Left lung (tissue), 10 donors: ENCODE data around the gene STK11. TPM values are rescaled to one million over a fixed set of nuclear protein-coding genes. Genes with fewer than 3 reads are reported as not detected.

Source experiments
- ATAC-seq: fragments of 200-7000 bp; cut with Tn5 transposase; one replicate; pipeline ENCODE4 v1.9.1; 2020; ENCODE audit warnings: moderate library complexity
- DNase-seq, 4 donors: peaks; one replicate each; pipeline ENCODE4 v3.0.0-alpha.2; 2013 to 2020
- H3K27ac ChIP-seq, 2 donors: fragments of 200-600 bp; sonication (generic) in 1 of 2; one replicate each; pipeline versions ENCODE4 v1.5.0 to v1.8.0; 2020 to 2021
- H3K27me3 ChIP-seq, 2 donors: fragments of 200-600 bp; sonication (generic) in 1 of 2; one replicate each; pipeline versions ENCODE4 v1.5.0 to v1.8.0; 2020 to 2021
- H3K36me3 ChIP-seq, 2 donors: fragments of 200-600 bp; sonication (generic) in 1 of 2; one replicate each; pipeline versions ENCODE4 v1.5.0 to v1.8.0; 2020 to 2021
- H3K4me1 ChIP-seq, 2 donors: fragments of 200-600 bp; one replicate each; pipeline ENCODE4 v1.8.0; 2021
- H3K4me3 ChIP-seq, 2 donors: fragments of 200-600 bp; sonication (generic) in 1 of 2; one replicate each; pipeline versions ENCODE4 v1.5.0 to v1.8.0; 2020 to 2021; ENCODE audit warnings: mild to moderate bottlenecking in 1 of 2
- H3K9me3 ChIP-seq, 2 donors: fragments of 200-600 bp; sonication (generic) in 1 of 2; one replicate each; pipeline versions ENCODE4 v1.5.0 to v1.8.0; 2020 to 2021
- intact Hi-C, 2 donors: fragments of 100-400 bp; cut with DNase I; formaldehyde crosslinking; loops; one replicate each; pipeline versions ENCODE4 v1.11.2 to v1.14.2; 2022
- polyA plus RNA-seq, 6 donors: library from polyadenylated mRNA; unstranded; fragments of 120-200 nt; gene quantifications; one replicate each; pipeline ENCODE4 v1.2.1, GENCODE V29; 2013; ENCODE audit not compliant: insufficient read length in 6 of 6
- total RNA-seq, 2 donors: library from RNA; stranded (reverse); fragmentation: NEBNext Ultra II Directional; extraction: Animal tissue kit (Norgen Biotek cat#: 25700); gene quantifications; one replicate each; pipeline ENCODE4 v1.2.1, GENCODE V29; 2021
- TF ChIP-seq, protein P1 (sequence below), 2 donors: fragments of 200-600 bp; sonication (generic) in 1 of 2; IDR thresholded peaks; one replicate each; pipeline versions ENCODE4 v1.5.0 to v1.8.0; 2021; ENCODE audit warnings: antibody characterized with exemption in 2 of 2
- donor health status: DM: no; HTN: yes; CAD: no.
- donor health status: DM: no; HTN: no; CAD: no.

Gene STK11
- total and polyA plus RNA-seq, 8 donors, result 42.6 to 58.4 (median 51.1) TPM

DNA sequence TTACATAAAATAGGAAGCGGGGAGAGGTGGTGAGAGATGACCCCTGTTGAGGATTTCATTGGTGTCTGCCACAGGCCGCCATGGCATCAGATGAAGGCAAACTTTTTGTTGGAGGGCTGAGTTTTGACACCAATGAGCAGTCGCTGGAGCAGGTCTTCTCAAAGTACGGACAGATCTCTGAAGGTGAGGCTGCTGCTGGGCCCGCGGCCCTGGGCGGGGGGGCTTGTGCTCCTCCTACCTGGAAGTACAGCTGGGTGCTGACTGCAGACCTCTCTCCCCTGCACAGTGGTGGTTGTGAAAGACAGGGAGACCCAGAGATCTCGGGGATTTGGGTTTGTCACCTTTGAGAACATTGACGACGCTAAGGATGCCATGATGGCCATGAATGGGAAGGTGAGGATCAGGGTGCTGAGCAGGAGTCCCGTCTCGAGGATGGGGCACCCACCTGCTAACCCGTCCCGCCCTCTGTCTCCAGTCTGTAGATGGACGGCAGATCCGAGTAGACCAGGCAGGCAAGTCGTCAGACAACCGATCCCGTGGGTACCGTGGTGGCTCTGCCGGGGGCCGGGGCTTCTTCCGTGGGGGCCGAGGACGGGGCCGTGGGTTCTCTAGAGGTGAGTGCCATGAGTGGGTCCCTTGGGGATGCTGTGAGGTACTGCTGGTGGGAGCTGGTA, 65.4 kb downstream of the STK11 start:
- no peak for DNase-seq
- TF ChIP-seq, protein P1, sequence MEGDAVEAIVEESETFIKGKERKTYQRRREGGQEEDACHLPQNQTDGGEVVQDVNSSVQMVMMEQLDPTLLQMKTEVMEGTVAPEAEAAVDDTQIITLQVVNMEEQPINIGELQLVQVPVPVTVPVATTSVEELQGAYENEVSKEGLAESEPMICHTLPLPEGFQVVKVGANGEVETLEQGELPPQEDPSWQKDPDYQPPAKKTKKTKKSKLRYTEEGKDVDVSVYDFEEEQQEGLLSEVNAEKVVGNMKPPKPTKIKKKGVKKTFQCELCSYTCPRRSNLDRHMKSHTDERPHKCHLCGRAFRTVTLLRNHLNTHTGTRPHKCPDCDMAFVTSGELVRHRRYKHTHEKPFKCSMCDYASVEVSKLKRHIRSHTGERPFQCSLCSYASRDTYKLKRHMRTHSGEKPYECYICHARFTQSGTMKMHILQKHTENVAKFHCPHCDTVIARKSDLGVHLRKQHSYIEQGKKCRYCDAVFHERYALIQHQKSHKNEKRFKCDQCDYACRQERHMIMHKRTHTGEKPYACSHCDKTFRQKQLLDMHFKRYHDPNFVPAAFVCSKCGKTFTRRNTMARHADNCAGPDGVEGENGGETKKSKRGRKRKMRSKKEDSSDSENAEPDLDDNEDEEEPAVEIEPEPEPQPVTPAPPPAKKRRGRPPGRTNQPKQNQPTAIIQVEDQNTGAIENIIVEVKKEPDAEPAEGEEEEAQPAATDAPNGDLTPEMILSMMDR (IDR thresholded peaks at IDR 0.05), result no peak
- Histone ChIP-seq H3K36me3 (peaks cover 4 to 47% of the 10 kb centered on the region in 2 donors), H3K9me3 (no peaks in the 10 kb centered on the region), H3K4me3 (peak overlapping the region in 1 of 2 donors; percentile 84), H3K4me1 (peaks cover 62 to 86% of the 10 kb centered on the region in 2 donors), H3K27me3 (no peaks in the 10 kb centered on the region), H3K27ac (peak overlapping the region; percentile 99)
- intact Hi-C loops, result no loop called here
- no peak for ATAC-seq

DNA sequence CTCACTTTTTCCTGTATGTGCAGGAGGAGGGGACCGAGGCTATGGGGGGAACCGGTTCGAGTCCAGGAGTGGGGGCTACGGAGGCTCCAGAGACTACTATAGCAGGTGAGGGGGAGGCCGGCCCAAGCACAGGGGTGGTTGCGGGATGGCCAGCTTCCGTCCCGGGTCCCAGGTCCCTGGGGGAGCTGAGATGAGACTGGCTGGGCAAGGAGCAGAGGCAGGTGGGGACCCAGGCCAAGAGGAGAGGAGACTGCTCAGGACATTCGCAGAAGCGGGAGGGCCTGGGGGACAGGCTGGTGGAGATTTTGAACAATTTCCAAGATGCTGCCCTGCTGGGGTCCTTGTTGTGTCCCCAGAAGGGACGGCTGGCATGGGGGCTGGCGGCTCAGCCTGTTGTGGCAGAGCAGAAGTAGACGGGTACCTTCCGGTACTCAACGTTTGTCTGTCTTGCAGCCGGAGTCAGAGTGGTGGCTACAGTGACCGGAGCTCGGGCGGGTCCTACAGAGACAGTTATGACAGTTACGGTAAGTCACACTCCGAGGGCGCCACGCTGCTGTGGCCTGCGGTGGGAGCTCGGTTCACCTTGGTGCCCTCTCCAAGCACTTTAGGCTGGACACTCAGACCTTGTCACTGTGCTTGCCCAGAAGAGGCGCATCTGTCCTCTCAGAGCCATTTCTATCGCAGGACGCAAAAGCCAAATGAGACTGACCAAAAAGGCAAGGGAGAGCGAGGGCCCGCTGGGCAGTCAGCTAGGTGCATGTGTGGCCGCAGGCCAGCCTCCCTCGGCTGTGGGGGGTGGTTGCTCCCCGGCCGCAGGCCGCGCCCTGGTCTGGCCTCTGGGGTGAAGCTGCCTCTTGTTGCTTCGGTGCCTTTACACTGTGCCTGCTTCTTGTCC, 66.2 kb downstream of the STK11 start:
- Histone ChIP-seq H3K27ac (peak overlapping the region in 1 of 2 donors; percentile 99), H3K27me3 (no peaks in the 10 kb centered on the region), H3K4me1 (peaks cover 56 to 86% of the 10 kb centered on the region in 2 donors), H3K36me3 (peaks cover 4 to 47% of the 10 kb centered on the region in 2 donors), H3K4me3 (peak overlapping the region in 1 of 2 donors; percentile 84), H3K9me3 (no peaks in the 10 kb centered on the region)
- DNase-seq (no peak), ATAC-seq (no peak)
- TF ChIP-seq, protein P1 (IDR thresholded peaks at IDR 0.05), result no peak
- intact Hi-C loops, result no loop called here

DNA sequence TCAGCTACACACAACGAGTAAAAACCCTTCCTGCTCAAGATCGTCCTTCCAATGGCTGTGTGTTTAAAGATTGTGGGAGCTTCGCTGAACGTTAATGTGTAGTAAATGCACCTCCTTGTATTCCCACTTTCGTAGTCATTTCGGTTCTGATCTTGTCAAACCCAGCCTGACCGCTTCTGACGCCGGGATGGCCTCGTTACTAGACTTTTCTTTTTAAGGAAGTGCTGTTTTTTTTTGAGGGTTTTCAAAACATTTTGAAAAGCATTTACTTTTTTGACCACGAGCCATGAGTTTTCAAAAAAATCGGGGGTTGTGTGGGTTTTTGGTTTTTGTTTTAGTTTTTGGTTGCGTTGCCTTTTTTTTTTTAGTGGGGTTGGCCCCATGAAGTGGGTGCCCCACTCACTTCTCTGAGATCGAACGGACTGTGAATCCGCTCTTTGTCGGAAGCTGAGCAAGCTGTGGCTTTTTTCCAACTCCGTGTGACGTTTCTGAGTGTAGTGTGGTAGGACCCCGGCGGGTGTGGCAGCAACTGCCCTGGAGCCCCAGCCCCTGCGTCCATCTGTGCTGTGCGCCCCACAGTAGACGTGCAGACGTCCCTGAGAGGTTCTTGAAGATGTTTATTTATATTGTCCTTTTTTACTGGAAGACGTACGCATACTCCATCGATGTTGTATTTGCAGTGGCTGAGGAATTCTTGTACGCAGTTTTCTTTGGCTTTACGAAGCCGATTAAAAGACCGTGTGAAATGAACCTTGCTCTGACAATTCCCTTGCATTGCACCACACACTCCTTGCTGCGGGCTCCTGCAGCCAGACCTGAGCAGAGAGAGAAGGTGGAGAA, 67.1 kb downstream of the STK11 start:
- H3K9me3 ChIP-seq, result no peaks in the 10 kb centered on the region
- peaks cover 49 to 82% of the 10 kb centered on the region in 2 donors for H3K4me1 ChIP-seq
- H3K4me3 ChIP-seq, result peak overlapping the region in 1 of 2 donors; percentile 84
- intact Hi-C loops, result no loop called here
- H3K27ac ChIP-seq, result peak overlapping the region in 1 of 2 donors; percentile 99
- TF ChIP-seq, protein P1 (IDR thresholded peaks at IDR 0.05), result no peak
- H3K27me3 ChIP-seq, result no peaks in the 10 kb centered on the region
- H3K36me3 ChIP-seq, result peaks cover 4 to 55% of the 10 kb centered on the region in 2 donors
- DNase-seq (no peak), ATAC-seq (no peak)

DNA sequence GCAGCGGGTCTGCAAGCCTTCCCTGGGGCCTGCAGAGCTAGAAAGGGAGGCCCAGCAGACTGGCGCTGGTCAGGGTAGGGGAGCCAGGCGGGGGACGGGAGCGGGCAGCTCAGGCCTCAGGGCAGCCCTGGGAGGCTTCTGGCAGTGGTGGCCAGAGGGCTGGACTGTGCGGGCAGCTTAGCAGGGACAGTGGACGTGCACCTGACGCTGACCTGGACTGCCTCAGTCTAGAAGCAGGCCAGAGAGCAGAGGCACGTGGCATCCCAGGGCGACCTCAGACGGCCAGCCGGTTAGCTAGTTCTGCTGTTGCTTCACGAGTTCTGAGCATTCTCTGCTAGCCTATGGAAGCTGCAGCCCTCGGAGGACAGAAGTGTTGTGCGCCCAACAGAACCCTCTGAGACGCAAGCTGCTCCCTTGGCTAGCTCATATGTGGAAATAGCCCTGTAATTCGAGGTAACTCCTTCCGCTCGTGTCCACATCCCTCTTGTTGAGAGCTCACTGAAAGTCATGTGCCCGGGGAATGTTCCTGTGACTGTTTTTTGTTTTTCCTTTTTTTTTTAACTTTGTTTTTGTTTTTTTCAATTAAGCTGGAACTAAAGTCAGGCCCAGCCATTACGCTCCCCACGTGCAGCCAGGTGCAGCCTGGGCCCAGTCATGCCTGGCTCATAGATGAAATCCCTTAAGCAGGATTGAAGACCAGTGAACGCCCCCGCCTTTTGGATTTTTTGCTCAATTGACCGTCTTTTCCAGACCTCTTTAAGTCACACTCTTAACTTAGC, 67.9 kb downstream of the STK11 start:
- Histone ChIP-seq H3K27me3 (no peaks in the 10 kb centered on the region), H3K9me3 (no peaks in the 10 kb centered on the region), H3K4me3 (no peak overlapping the region), H3K4me1 (peaks cover 47 to 74% of the 10 kb centered on the region in 2 donors), H3K27ac (peak overlapping the region in 1 of 2 donors; percentile 99), H3K36me3 (peaks cover 4 to 63% of the 10 kb centered on the region in 2 donors)
- DNase-seq (no peak), ATAC-seq (no peak)
- TF ChIP-seq, protein P1 (IDR thresholded peaks at IDR 0.05), result no peak
- intact Hi-C loops, result no loop called here
